WERI-Rb-1 (cell line): ENCODE data around the gene USH1C.

ENCODE experiments used
- DNase-seq: peaks from one replicate; pipeline ENCODE4 v3.0.0-alpha.2; 2020
- H3K27ac ChIP-seq: fragments of 250-450 bp; sonication (Bioruptor Pico); 2 replicates; pipeline ENCODE4 v1.5.1; 2020; ENCODE audit warnings: mild to moderate bottlenecking, moderate library complexity
- H3K27me3 ChIP-seq: fragments of 250-450 bp; sonication (Bioruptor Pico); 2 replicates; pipeline ENCODE4 v1.5.1; 2021; ENCODE audit warnings: mild to moderate bottlenecking, low read depth, moderate library complexity; ENCODE audit not compliant: insufficient read depth, severe bottlenecking
- H3K36me3 ChIP-seq: fragments of 250-450 bp; sonication (Bioruptor Pico); 2 replicates; pipeline ENCODE4 v1.5.1; 2020; ENCODE audit warnings: mild to moderate bottlenecking, moderate library complexity
- H3K4me3 ChIP-seq: 2 replicates; pipeline ENCODE4 v1.5.1; 2011; ENCODE audit warnings: low read depth, mild to moderate bottlenecking, control low read depth, low read length
- H3K9me3 ChIP-seq: fragments of 250-450 bp; sonication (Bioruptor Pico); 2 replicates; pipeline ENCODE4 v1.5.1; 2021; ENCODE audit warnings: mild to moderate bottlenecking, moderate library complexity; ENCODE audit not compliant: severe bottlenecking
- CTCF ChIP-seq: IDR thresholded peaks from 2 replicates; pipeline ENCODE4 v1.5.1; 2011; ENCODE audit warnings: low read depth, mild to moderate bottlenecking, control low read depth, inconsistent platforms, low read length

The USH1C gene

GRCh38 chr11:17472467-17472866 is 71.7 kb downstream of the USH1C start:
- H3K36me3 ChIP-seq: peaks cover 43% of the 10 kb centered on the region
- no peaks in the 10 kb centered on the region for H3K9me3 ChIP-seq
- H3K27ac ChIP-seq: peak overlapping the region; percentile 76
- peak; percentile 52 for DNase-seq
- H3K4me3 ChIP-seq: 0 out of 2 replicates have a peak overlapping the region, but pooled peaks have one; percentile 9
- H3K27me3 ChIP-seq: no peaks in the 10 kb centered on the region
- TF ChIP-seq CTCF: no peak

- H3K9me3 ChIP-seq: no peaks in the 10 kb centered on the region
- peaks cover 43% of the 10 kb centered on the region for H3K36me3 ChIP-seq
- no peak overlapping the region for H3K4me3 ChIP-seq
- no peak overlapping the region for H3K27ac ChIP-seq
- no peak for DNase-seq
- H3K27me3 ChIP-seq: no peaks in the 10 kb centered on the region
- peak; percentile 23; the same call in 1 of the 2 replicates for TF ChIP-seq CTCF
Observed at GRCh38 chr11:17471501-17471900, 72.7 kb downstream of the USH1C start.

- no peak for DNase-seq
- no peaks in the 10 kb centered on the region for H3K9me3 ChIP-seq
- H3K4me3 ChIP-seq: no peak overlapping the region
- no peaks in the 10 kb centered on the region for H3K27me3 ChIP-seq
- no peak for TF ChIP-seq CTCF
- peaks cover 47% of the 10 kb centered on the region for H3K36me3 ChIP-seq
- no peak overlapping the region for H3K27ac ChIP-seq
Observed at GRCh38 chr11:17469998-17470397, 74.2 kb downstream of the USH1C start.

- no peak overlapping the region for H3K4me3 ChIP-seq
- DNase-seq: no peak
- peaks cover 43% of the 10 kb centered on the region for H3K36me3 ChIP-seq
- no peaks in the 10 kb centered on the region for H3K9me3 ChIP-seq
- H3K27ac ChIP-seq: no peak overlapping the region
- no peak for TF ChIP-seq CTCF
- H3K27me3 ChIP-seq: no peaks in the 10 kb centered on the region
Observed at GRCh38 chr11:17468122-17468521, 76.1 kb downstream of the USH1C start.

- H3K36me3 ChIP-seq: peaks cover 50% of the 10 kb centered on the region
- H3K9me3 ChIP-seq: no peaks in the 10 kb centered on the region
- no peaks in the 10 kb centered on the region for H3K27me3 ChIP-seq
- TF ChIP-seq CTCF: no peak
- no peak for DNase-seq
- no peak overlapping the region for H3K4me3 ChIP-seq
- no peak overlapping the region for H3K27ac ChIP-seq
Observed at GRCh38 chr11:17463546-17464174, 80.6 kb downstream of the USH1C start.

- DNase-seq: no peak
- Histone ChIP-seq H3K9me3 (no peaks in the 10 kb centered on the region), H3K27me3 (no peaks in the 10 kb centered on the region), H3K27ac (no peak overlapping the region), H3K4me3 (no peak overlapping the region), H3K36me3 (peaks cover 43% of the 10 kb centered on the region)
- no peak for TF ChIP-seq CTCF
Observed at GRCh38 chr11:17462940-17463339, 81.3 kb downstream of the USH1C start.
